CD8-positive, alpha-beta memory T cell (primary cell): Measurements from ENCODE around the gene LRP10. TPM values are rescaled to one million over a fixed set of nuclear protein-coding genes. Genes with fewer than 3 reads are reported as not detected.

ENCODE experiments used
- CTCF ChIA-PET: fragments of 350-600 bp; sonication (Branson Sonifier 250); formaldehyde crosslinking; loops from one replicate; lab custom pipeline; 2021; ENCODE audit warnings: antibody characterized with exemption; lab: Charles Lee
- POLR2A ChIA-PET: fragments of 350-600 bp; sonication (Branson Sonifier 250); formaldehyde crosslinking; loops from one replicate; lab custom pipeline; 2021; ENCODE audit warnings: antibody characterized with exemption; lab: Charles Lee
- DNase-seq, 5 donors: peaks; one replicate each; pipeline versions ENCODE4 v3.0.0 to v3.0.0-alpha.2; 2020 to 2022; ENCODE audit warnings: mixed read lengths in 1 of 5
- H3K27ac ChIP-seq: one replicate; pipeline ENCODE4 v1.7.0; 2013; ENCODE audit warnings: low read depth, mild to moderate bottlenecking, low read length, moderate library complexity
- H3K27me3 ChIP-seq: 2 replicates; pipeline ENCODE4 v1.7.0; 2013; ENCODE audit warnings: low read length, mild to moderate bottlenecking; ENCODE audit not compliant: insufficient read depth, poor library complexity, severe bottlenecking
- H3K36me3 ChIP-seq: 2 replicates; pipeline ENCODE4 v1.7.0; 2013; ENCODE audit warnings: mild to moderate bottlenecking, low read length, moderate library complexity; ENCODE audit not compliant: insufficient read depth
- H3K4me1 ChIP-seq: 2 replicates; pipeline ENCODE4 v1.7.0; 2013; ENCODE audit warnings: mild to moderate bottlenecking, low read length, moderate library complexity; ENCODE audit not compliant: insufficient read depth
- H3K4me3 ChIP-seq: 2 replicates; pipeline ENCODE4 v1.7.0; 2013; ENCODE audit warnings: mild to moderate bottlenecking, low read length
- H3K9me3 ChIP-seq: 2 replicates; pipeline ENCODE4 v1.7.0; 2013; ENCODE audit warnings: mild to moderate bottlenecking, low read length
- H3K27ac Mint-ChIP-seq, 8 donors: one replicate each; pipeline ENCODE4 v1.8.0; 2020 to 2021; ENCODE audit warnings: mixed read lengths in 8 of 8, mild to moderate bottlenecking in 6 of 8, inconsistent platforms in 3 of 8, moderate library complexity in 3 of 8
- H3K27me3 Mint-ChIP-seq, 2 donors: one replicate each; pipeline ENCODE4 v1.8.0; 2020 to 2021; ENCODE audit warnings: mixed read lengths in 2 of 2, mild to moderate bottlenecking in 1 of 2, moderate library complexity in 1 of 2
- H3K36me3 Mint-ChIP-seq, 3 donors: one replicate each; pipeline ENCODE4 v1.8.0; 2020 to 2021; ENCODE audit warnings: mixed read lengths in 3 of 3, inconsistent platforms in 1 of 3, mild to moderate bottlenecking in 1 of 3
- H3K4me1 Mint-ChIP-seq, 3 donors: one replicate each; pipeline ENCODE4 v1.8.0; 2020 to 2021; ENCODE audit warnings: mixed read lengths in 3 of 3, inconsistent platforms in 1 of 3, mild to moderate bottlenecking in 1 of 3
- H3K4me3 Mint-ChIP-seq, 7 donors: one replicate each; pipeline ENCODE4 v1.8.0; 2020 to 2021; ENCODE audit warnings: mixed read lengths in 7 of 7, mild to moderate bottlenecking in 6 of 7, moderate library complexity in 4 of 7, inconsistent platforms in 2 of 7
- H3K9me3 Mint-ChIP-seq, 5 donors: one replicate each; pipeline ENCODE4 v1.8.0; 2020 to 2022; ENCODE audit warnings: mixed read lengths in 5 of 5, mild to moderate bottlenecking in 3 of 5, moderate library complexity in 2 of 5, inconsistent platforms in 1 of 5
- polyA plus RNA-seq: library from polyadenylated mRNA; unstranded; fragments of 300-500 nt; fragmentation: Illumina TruSeq; gene quantifications from one replicate; pipeline ENCODE4 v1.2.3, GENCODE V29; 2021
- total RNA-seq, 2 experiments: library from RNA; stranded (reverse); gene quantifications; one replicate each; pipeline ENCODE4 v1.2.3, GENCODE V29; 2021

The LRP10 gene
- total and polyA plus RNA-seq, 3 experiments from 2014 or later = 33.4 to 105 (median 38.1) TPM

DNA sequence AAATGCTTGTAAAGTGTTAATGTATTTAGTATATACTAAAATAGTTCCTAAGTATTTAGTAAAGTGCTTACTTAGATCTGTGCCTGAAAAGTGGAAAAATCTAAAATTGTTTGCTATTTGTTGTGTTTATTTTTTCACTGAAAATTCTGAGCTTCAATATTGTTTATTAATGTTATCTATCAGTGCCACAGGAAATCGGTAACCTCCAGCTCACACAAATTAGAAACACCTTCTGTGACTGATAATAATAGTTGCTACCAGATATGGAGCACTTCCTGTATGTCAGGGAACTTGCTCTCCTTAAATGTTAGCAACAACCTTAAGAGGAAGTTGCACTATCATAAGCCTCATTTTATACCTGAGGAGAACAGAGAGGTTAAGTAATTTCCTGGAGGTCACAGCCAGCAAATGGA is 723 bp upstream of the LRP10 start:
- ChIA-PET CTCF (interaction anchor here (0.8 to 6.9 kb wide), 12 partner anchors 9 to 314 kb away, joined by 3 to 110 read pairs (median 12); partner anchors contain the start of genes ACIN1, C14orf119, HAUS4 and REM2), POLR2A (interaction anchor here (0.6 to 2.7 kb wide), 12 partner anchors 12 to 330 kb away, joined by 3 to 17 read pairs (median 3); partner anchors contain the start of genes ACIN1, C14orf119 and RBM23)
- no peaks in the 10 kb centered on the region for H3K9me3 Mint-ChIP-seq
- peak overlapping the region; percentile 84 to 99 (median 98) for H3K27ac Mint-ChIP-seq
- Histone ChIP-seq H3K27me3 (no peaks in the 10 kb centered on the region), H3K4me1 (peaks cover 24% of the 10 kb centered on the region), H3K4me3 (peak overlapping the region; percentile 84), H3K9me3 (no peaks in the 10 kb centered on the region), H3K27ac (peak overlapping the region; percentile 89), H3K36me3 (peaks cover 22% of the 10 kb centered on the region)
- no peak for DNase-seq
- no peaks in the 10 kb centered on the region for H3K27me3 Mint-ChIP-seq
- peaks cover 27 to 35% (median 28%) of the 10 kb centered on the region in 3 donors for H3K4me1 Mint-ChIP-seq
- H3K4me3 Mint-ChIP-seq = peak overlapping the region; percentile 93 to 98 (median 94)
- peaks cover 0 to 35% (median 6%) of the 10 kb centered on the region in 3 donors for H3K36me3 Mint-ChIP-seq

DNA sequence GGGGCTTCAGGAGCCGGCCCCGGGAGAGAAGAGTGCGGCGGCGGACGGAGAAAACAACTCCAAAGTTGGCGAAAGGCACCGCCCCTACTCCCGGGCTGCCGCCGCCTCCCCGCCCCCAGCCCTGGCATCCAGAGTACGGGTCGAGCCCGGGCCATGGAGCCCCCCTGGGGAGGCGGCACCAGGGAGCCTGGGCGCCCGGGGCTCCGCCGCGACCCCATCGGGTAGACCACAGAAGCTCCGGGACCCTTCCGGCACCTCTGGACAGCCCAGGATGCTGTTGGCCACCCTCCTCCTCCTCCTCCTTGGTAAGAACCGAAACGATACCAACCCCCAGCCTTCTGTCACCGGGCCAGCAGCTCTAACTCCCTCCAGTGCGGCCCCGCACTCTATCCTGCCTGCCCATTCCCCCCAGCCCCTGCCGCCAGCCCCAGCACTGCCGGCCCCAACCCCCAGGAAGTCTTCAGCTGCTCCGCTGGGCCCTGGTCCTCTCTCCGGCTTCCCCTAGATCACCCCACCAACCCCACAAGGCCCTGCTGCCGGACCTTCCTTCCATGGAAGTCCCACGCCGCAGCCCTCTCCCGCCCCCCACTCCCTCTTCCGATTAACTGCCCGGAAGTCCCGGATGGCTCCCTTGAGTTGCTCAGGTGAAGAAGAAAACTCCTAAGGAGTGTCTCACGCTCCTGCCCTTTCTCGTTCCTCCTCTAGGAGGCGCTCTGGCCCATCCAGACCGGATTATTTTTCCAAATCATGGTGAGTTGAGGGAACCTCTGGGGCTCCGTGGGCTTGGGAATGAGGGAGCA is 693 bp downstream of the LRP10 start:
- peaks cover 24% of the 10 kb centered on the region for H3K4me1 ChIP-seq
- CTCF ChIA-PET = interaction anchor here (0.8 to 6.9 kb wide), 22 partner anchors 11 to 314 kb away, joined by 3 to 110 read pairs (median 4); partner anchors contain the start of genes HAUS4 and REM2

DNA sequence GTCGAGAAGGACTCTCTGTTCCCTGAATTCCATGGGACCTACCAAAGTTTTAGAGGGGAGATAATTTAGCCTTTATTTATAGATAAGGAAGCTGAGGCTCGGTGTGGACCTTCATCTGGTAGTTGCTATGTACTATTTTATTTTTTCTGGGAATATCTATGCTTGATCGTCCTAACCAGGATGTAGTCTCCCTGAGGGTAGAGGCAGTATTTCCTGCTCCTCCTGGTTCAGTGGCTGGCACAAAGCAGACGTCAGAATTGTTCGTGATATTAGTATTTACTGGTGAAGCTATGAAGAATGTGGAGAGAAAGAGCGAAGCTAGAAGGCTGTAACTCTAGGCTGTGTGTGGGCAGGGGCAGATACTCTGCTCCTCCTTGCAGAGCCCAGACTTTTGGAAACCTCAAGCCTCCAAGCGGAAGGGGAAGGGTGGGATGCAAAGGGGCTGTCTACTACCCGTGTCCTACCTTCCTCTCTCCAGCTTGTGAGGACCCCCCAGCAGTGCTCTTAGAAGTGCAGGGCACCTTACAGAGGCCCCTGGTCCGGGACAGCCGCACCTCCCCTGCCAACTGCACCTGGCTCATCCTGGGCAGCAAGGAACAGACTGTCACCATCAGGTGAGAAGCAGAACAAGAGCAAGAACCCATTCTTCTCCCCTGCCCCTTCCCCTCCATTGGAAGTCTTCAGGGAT is 1.4 kb downstream of the LRP10 start:
- H3K36me3 ChIP-seq = peaks cover 43% of the 10 kb centered on the region
- peak overlapping the region; percentile 84 for H3K4me3 ChIP-seq
- peaks cover 32 to 40% (median 33%) of the 10 kb centered on the region in 3 donors for H3K4me1 Mint-ChIP-seq
- no peaks in the 10 kb centered on the region for H3K9me3 Mint-ChIP-seq
- peak overlapping the region; percentile 83 to 97 (median 93) for H3K4me3 Mint-ChIP-seq
- peaks cover under 1 to 57% (median 14%) of the 10 kb centered on the region in 3 donors for H3K36me3 Mint-ChIP-seq
- peaks cover 24% of the 10 kb centered on the region for H3K4me1 ChIP-seq
- H3K27me3 ChIP-seq = no peaks in the 10 kb centered on the region
- H3K9me3 ChIP-seq = no peaks in the 10 kb centered on the region
- peak overlapping the region; percentile 89 for H3K27ac ChIP-seq
- H3K27ac Mint-ChIP-seq = peak overlapping the region; percentile 64 to 98 (median 88)
- DNase-seq = no peak
- ChIA-PET POLR2A (interaction anchor here (0.6 to 2.7 kb wide), 7 partner anchors 9 to 107 kb away, joined by 3 to 17 read pairs (median 3); partner anchors contain the start of genes OXA1L, RBM23 and REM2), CTCF (interaction anchor here (0.8 to 6.9 kb wide), 19 partner anchors 11 to 308 kb away, joined by 3 to 110 read pairs (median 6); partner anchors contain the start of genes HAUS4 and REM2)
- no peaks in the 10 kb centered on the region for H3K27me3 Mint-ChIP-seq

More for the DNA sequence above, 693 bp downstream of the LRP10 start:
- H3K9me3 Mint-ChIP-seq = no peaks in the 10 kb centered on the region
- no peaks in the 10 kb centered on the region for H3K27me3 Mint-ChIP-seq
- peak overlapping the region; percentile 89 for H3K27ac ChIP-seq
- peak; percentile 60 to 78 (median 67) for DNase-seq
- no peaks in the 10 kb centered on the region for H3K27me3 ChIP-seq
- H3K4me3 ChIP-seq = peak overlapping the region; percentile 84
- POLR2A ChIA-PET = interaction anchor here (0.6 to 2.7 kb wide), 8 partner anchors 10 to 315 kb away, joined by 3 to 17 read pairs (median 3); partner anchors contain the start of genes OXA1L, RBM23 and REM2
- peak overlapping the region; percentile 93 to 98 (median 94) for H3K4me3 Mint-ChIP-seq
- peaks cover 30 to 39% (median 33%) of the 10 kb centered on the region in 3 donors for H3K4me1 Mint-ChIP-seq
- H3K27ac Mint-ChIP-seq = peak overlapping the region; percentile 64 to 99 (median 98)
- H3K36me3 ChIP-seq = peaks cover 36% of the 10 kb centered on the region
- H3K36me3 Mint-ChIP-seq = peaks cover 0 to 50% (median 11%) of the 10 kb centered on the region in 3 donors
- H3K9me3 ChIP-seq = no peaks in the 10 kb centered on the region

DNA sequence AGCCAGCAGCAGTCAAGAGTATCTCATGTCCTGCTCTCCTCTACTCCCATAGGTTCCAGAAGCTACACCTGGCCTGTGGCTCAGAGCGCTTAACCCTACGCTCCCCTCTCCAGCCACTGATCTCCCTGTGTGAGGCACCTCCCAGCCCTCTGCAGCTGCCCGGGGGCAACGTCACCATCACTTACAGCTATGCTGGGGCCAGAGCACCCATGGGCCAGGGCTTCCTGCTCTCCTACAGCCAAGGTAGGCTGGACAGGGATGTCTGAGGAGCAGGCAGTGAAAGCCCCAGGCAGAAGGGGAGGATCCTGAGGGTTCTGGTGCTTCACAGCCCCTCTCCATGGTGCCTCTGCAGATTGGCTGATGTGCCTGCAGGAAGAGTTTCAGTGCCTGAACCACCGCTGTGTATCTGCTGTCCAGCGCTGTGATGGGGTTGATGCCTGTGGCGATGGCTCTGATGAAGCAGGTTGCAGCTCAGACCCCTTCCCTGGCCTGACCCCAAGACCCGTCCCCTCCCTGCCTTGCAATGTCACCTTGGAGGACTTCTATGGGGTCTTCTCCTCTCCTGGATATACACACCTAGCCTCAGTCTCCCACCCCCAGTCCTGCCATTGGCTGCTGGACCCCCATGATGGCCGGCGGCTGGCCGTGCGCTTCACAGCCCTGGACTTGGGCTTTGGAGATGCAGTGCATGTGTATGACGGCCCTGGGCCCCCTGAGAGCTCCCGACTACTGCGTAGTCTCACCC is 3.6 kb downstream of the LRP10 start:
- Histone ChIP-seq H3K27me3 (no peaks in the 10 kb centered on the region), H3K27ac (no peak overlapping the region), H3K36me3 (peaks cover 49% of the 10 kb centered on the region), H3K4me3 (no peak overlapping the region), H3K9me3 (no peaks in the 10 kb centered on the region), H3K4me1 (peaks cover 16% of the 10 kb centered on the region)
- H3K4me1 Mint-ChIP-seq = peaks cover 32 to 47% (median 33%) of the 10 kb centered on the region in 3 donors
- no peaks in the 10 kb centered on the region for H3K9me3 Mint-ChIP-seq
- ChIA-PET CTCF (interaction anchor here (1.1 to 6.9 kb wide), 2 partner anchors 27 to 55 kb away, joined by 3 to 43 read pairs; no protein-coding TSS in a partner anchor), POLR2A (no interaction called here)
- no peak for DNase-seq
- peak overlapping the region in 1 of 7 donors; percentile 25 for H3K4me3 Mint-ChIP-seq
- no peaks in the 10 kb centered on the region for H3K27me3 Mint-ChIP-seq
- peak overlapping the region in 1 of 8 donors; percentile 81 for H3K27ac Mint-ChIP-seq
- H3K36me3 Mint-ChIP-seq = peaks cover 4 to 76% (median 20%) of the 10 kb centered on the region in 3 donors

DNA sequence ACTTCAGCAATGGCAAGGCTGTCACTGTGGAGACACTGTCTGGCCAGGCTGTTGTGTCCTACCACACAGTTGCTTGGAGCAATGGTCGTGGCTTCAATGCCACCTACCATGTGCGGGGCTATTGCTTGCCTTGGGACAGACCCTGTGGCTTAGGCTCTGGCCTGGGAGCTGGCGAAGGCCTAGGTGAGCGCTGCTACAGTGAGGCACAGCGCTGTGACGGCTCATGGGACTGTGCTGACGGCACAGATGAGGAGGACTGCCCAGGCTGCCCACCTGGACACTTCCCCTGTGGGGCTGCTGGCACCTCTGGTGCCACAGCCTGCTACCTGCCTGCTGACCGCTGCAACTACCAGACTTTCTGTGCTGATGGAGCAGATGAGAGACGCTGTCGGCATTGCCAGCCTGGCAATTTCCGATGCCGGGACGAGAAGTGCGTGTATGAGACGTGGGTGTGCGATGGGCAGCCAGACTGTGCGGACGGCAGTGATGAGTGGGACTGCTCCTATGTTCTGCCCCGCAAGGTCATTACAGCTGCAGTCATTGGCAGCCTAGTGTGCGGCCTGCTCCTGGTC is 4.3 kb downstream of the LRP10 start:
- H3K27ac ChIP-seq = no peak overlapping the region
- Mint-ChIP-seq H3K9me3 (no peaks in the 10 kb centered on the region), H3K4me3 (peak overlapping the region in 1 of 7 donors; percentile 10), H3K27me3 (no peaks in the 10 kb centered on the region), H3K4me1 (peaks cover 26 to 40% (median 27%) of the 10 kb centered on the region in 3 donors), H3K36me3 (peaks cover 4 to 76% (median 20%) of the 10 kb centered on the region in 3 donors), H3K27ac (peak overlapping the region in 2 of 8 donors; percentile 28 to 81)
- H3K36me3 ChIP-seq = peaks cover 49% of the 10 kb centered on the region
- no peaks in the 10 kb centered on the region for H3K27me3 ChIP-seq
- ChIA-PET POLR2A (interaction anchor here (0.6 kb wide), 1 partner anchor 1227 kb away, joined by 3 read pairs; no protein-coding TSS in a partner anchor), CTCF (interaction anchor here (6.9 kb wide), 1 partner anchor 26 kb away, joined by 43 read pairs; no protein-coding TSS in a partner anchor)
- peaks cover 10% of the 10 kb centered on the region for H3K4me1 ChIP-seq
- no peak for DNase-seq
- no peak overlapping the region for H3K4me3 ChIP-seq
- no peaks in the 10 kb centered on the region for H3K9me3 ChIP-seq

DNA sequence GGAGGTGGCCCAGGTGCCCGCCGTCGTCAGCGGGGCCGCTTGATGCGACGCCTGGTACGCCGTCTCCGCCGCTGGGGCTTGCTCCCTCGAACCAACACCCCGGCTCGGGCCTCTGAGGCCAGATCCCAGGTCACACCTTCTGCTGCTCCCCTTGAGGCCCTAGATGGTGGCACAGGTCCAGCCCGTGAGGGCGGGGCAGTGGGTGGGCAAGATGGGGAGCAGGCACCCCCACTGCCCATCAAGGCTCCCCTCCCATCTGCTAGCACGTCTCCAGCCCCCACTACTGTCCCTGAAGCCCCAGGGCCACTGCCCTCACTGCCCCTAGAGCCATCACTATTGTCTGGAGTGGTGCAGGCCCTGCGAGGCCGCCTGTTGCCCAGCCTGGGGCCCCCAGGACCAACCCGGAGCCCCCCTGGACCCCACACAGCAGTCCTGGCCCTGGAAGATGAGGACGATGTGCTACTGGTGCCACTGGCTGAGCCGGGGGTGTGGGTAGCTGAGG is 5.5 kb downstream of the LRP10 start:
- Histone ChIP-seq H3K4me3 (no peak overlapping the region), H3K27ac (no peak overlapping the region), H3K36me3 (peaks cover 49% of the 10 kb centered on the region), H3K27me3 (no peaks in the 10 kb centered on the region), H3K9me3 (no peaks in the 10 kb centered on the region), H3K4me1 (peaks cover 10% of the 10 kb centered on the region)
- CTCF ChIA-PET = interaction anchor here (1.4 kb wide), 1 partner anchor 9 kb away, joined by 6 read pairs; no protein-coding TSS in a partner anchor
- no peak for DNase-seq
- POLR2A ChIA-PET = no interaction called here
- H3K4me3 Mint-ChIP-seq = no peak overlapping the region
- no peaks in the 10 kb centered on the region for H3K27me3 Mint-ChIP-seq
- no peaks in the 10 kb centered on the region for H3K9me3 Mint-ChIP-seq
- H3K36me3 Mint-ChIP-seq = peaks cover 4 to 73% (median 20%) of the 10 kb centered on the region in 3 donors
- no peak overlapping the region for H3K27ac Mint-ChIP-seq
- peaks cover 20 to 39% (median 27%) of the 10 kb centered on the region in 3 donors for H3K4me1 Mint-ChIP-seq
